HCT116 (cell line): ENCODE data around the gene TWSG1. TPM values are rescaled to one million over a fixed set of nuclear protein-coding genes. Genes with fewer than 3 reads are reported as not detected.

ENCODE experiments used
- ATAC-seq: fragments of 200-7000 bp; cut with Tn5 transposase; 2 replicates; pipeline ENCODE4 v1.9.1; 2020; ENCODE audit warnings: mild to moderate bottlenecking, moderate library complexity
- BruUV-seq: library from RNA; stranded (reverse); fragments of 400-500 nt; replicated peaks from 2 replicates; lab custom pipeline; 2021; lab: Mats Ljungman, UMichigan
- CTCF ChIA-PET: fragments of 300-600 bp; sonication (Branson Sonifier 250); formaldehyde crosslinking; loops from one replicate; lab custom pipeline; 2021; ENCODE audit warnings: antibody characterized with exemption; lab: Charles Lee
- POLR2A ChIA-PET: fragments of 300-600, 350-600 bp; sonication (Branson Sonifier 250); formaldehyde crosslinking; loops from one replicate; lab custom pipeline; 2021; ENCODE audit warnings: antibody characterized with exemption; lab: Charles Lee
- RAD21 ChIA-PET, 2 experiments: fragments of 300-600 bp; sonication (Branson Sonifier 250); formaldehyde crosslinking; loops; one replicate each; lab custom pipeline; 2023; ENCODE audit warnings: low total read pairs in 2 of 2; ENCODE audit not compliant: uncharacterized antibody in 2 of 2, unreplicated experiment in 2 of 2, low non-redundant PET in 1 of 2; lab: Charles Lee
- DNase-seq: peaks from one replicate; pipeline ENCODE4 v3.0.0-alpha.2; 2010; ENCODE audit warnings: low read depth, low spot score
- H2AFZ ChIP-seq: fragments of 200-600 bp; shearing (Covaris generic), sonication (generic); 2 replicates; pipeline ENCODE4 v1.6.1; 2017; ENCODE audit warnings: low read depth, mixed run types, mixed read lengths, antibody characterized with exemption, low read length; ENCODE audit not compliant: poor library complexity, severe bottlenecking
- H3K27ac ChIP-seq: 2 replicates; pipeline ENCODE4 v1.5.1; 2012; ENCODE audit warnings: low read depth, low read length
- H3K27me3 ChIP-seq: fragments of 200-600 bp; sonication (generic); 2 replicates; pipeline ENCODE4 v1.6.1; 2016; ENCODE audit warnings: mixed run types, low read length, mixed read lengths; ENCODE audit not compliant: insufficient read depth
- H3K36me3 ChIP-seq, 2 experiments: fragments of 200-500 bp in 1 of 2; fragments of 200-600 bp in 1 of 2; sonication (Bioruptor generic) in 1 of 2; sonication (generic) in 1 of 2; 2 replicates each; pipeline versions ENCODE4 v1.5.1 to v1.6.1; 2014 to 2016; ENCODE audit warnings: low read length in 2 of 2, inconsistent platforms in 1 of 2, mixed read lengths in 1 of 2, mixed run types in 1 of 2; ENCODE audit not compliant: insufficient read depth in 2 of 2, control insufficient read depth in 1 of 2
- H3K4me1 ChIP-seq, 2 experiments: fragments of 200-600 bp in 1 of 2; sonication (generic) in 1 of 2; 2 replicates each; pipeline versions ENCODE4 v1.5.1 to v1.6.1; 2012 to 2017; ENCODE audit warnings: low read length in 2 of 2, inconsistent platforms in 1 of 2, mild to moderate bottlenecking in 1 of 2, mixed read lengths in 1 of 2, mixed run types in 1 of 2, moderate library complexity in 1 of 2; ENCODE audit not compliant: insufficient read depth in 2 of 2, control insufficient read depth in 1 of 2
- H3K4me2 ChIP-seq: fragments of 200-600 bp; sonication (generic); 2 replicates; pipeline ENCODE4 v1.6.1; 2017; ENCODE audit warnings: mixed run types, low read length, mixed read lengths
- H3K4me3 ChIP-seq, 2 experiments: fragments of 200-600 bp in 1 of 2; sonication (generic) in 1 of 2; replicated peaks in 1 of 2; 2 replicates each; pipeline ENCODE4 v1.5.1; 2011 to 2016; ENCODE audit warnings: low read length in 2 of 2, control low read depth in 1 of 2, low read depth in 1 of 2, mild to moderate bottlenecking in 1 of 2, mixed read lengths in 1 of 2, mixed run types in 1 of 2
- H3K79me2 ChIP-seq: fragments of 200-600 bp; sonication (generic); 2 replicates; pipeline ENCODE4 v1.6.1; 2017; ENCODE audit warnings: mild to moderate bottlenecking, mixed run types, low read length, moderate library complexity, mixed read lengths; ENCODE audit not compliant: insufficient read depth
- H3K9ac ChIP-seq: fragments of 200-600 bp; sonication (generic); 2 replicates; pipeline ENCODE4 v1.6.1; 2016; ENCODE audit warnings: low read length, mixed read lengths
- H3K9me2 ChIP-seq: fragments of 200-600 bp; sonication (generic), shearing (Covaris generic); 2 replicates; pipeline ENCODE4 v1.6.1; 2017; ENCODE audit warnings: mixed run types, mild to moderate bottlenecking, moderate library complexity; ENCODE audit not compliant: insufficient read depth
- H3K9me3 ChIP-seq, 2 experiments: fragments of 200-500 bp in 1 of 2; fragments of 200-600 bp in 1 of 2; sonication (Bioruptor generic) in 1 of 2; sonication (generic) in 1 of 2; 2 replicates each; pipeline ENCODE4 v1.6.1; 2014 to 2017; ENCODE audit warnings: low read length in 2 of 2, mixed read lengths in 2 of 2, inconsistent platforms in 1 of 2, low read depth in 1 of 2, mild to moderate bottlenecking in 1 of 2, mixed run types in 1 of 2, moderate library complexity in 1 of 2; ENCODE audit not compliant: control insufficient read depth in 1 of 2, insufficient read depth in 1 of 2
- H4K20me1 ChIP-seq: fragments of 200-600 bp; sonication (generic), shearing (Covaris generic); 2 replicates; pipeline ENCODE4 v1.6.1; 2017; ENCODE audit warnings: mixed run types, mild to moderate bottlenecking, moderate library complexity; ENCODE audit not compliant: insufficient read depth
- CBX3 ChIP-seq: IDR thresholded peaks from 2 replicates; pipeline ENCODE4 v1.6.1; 2012; ENCODE audit warnings: low read depth
- EGR1 ChIP-seq: IDR thresholded peaks from 2 replicates; pipeline ENCODE4 v1.6.1; 2012; ENCODE audit warnings: low read depth
- ELF1 ChIP-seq: IDR thresholded peaks from 2 replicates; pipeline ENCODE4 v1.6.1; 2012; ENCODE audit warnings: low read depth, borderline replicate concordance
- EZH2 ChIP-seq: fragments of 200-600 bp; sonication (generic); IDR thresholded peaks from 2 replicates; pipeline ENCODE4 v1.6.1; 2017; ENCODE audit warnings: antibody characterized with exemption, mixed run types
- JUND ChIP-seq: IDR thresholded peaks from 2 replicates; pipeline ENCODE4 v1.6.1; 2012
- POLR2A ChIP-seq: IDR thresholded peaks from 2 replicates; pipeline ENCODE4 v1.7.0; 2011; ENCODE audit warnings: borderline replicate concordance; ENCODE audit not compliant: insufficient read depth, insufficient read length; ENCODE audit errors: extremely low read depth
- POLR2AphosphoS5 ChIP-seq: IDR thresholded peaks from 2 replicates; pipeline ENCODE4 v1.6.1; 2011; ENCODE audit warnings: mild to moderate bottlenecking, low read depth, low read length, moderate library complexity
- RAD21 ChIP-seq: IDR thresholded peaks from 2 replicates; pipeline ENCODE4 v1.6.1; 2012; ENCODE audit warnings: low read depth, mild to moderate bottlenecking
- SIN3A ChIP-seq: IDR thresholded peaks from 2 replicates; pipeline ENCODE4 v1.6.1; 2012; ENCODE audit warnings: low read depth
- SRF ChIP-seq: IDR thresholded peaks from 2 replicates; pipeline ENCODE4 v1.6.1; 2012; ENCODE audit warnings: low read depth
- TCF7L2 ChIP-seq: IDR thresholded peaks from 2 replicates; pipeline ENCODE4 v1.7.0; 2011; ENCODE audit warnings: borderline replicate concordance, inconsistent platforms; ENCODE audit not compliant: insufficient read depth, insufficient read length; ENCODE audit errors: extremely low read depth
- ZFX ChIP-seq: fragments of 450-650 bp; IDR thresholded peaks from 2 replicates; pipeline ENCODE4 v1.6.1; 2017
- ZNF274 ChIP-seq: fragments of 200-500 bp; sonication (Bioruptor generic); IDR thresholded peaks from 2 replicates; pipeline ENCODE4 v1.6.1; 2014; ENCODE audit warnings: mild to moderate bottlenecking, low read depth, low read length, inconsistent platforms
- intact Hi-C: fragments of 100-400 bp; cut with micrococcal nuclease; formaldehyde crosslinking; loops from 2 replicates; pipeline ENCODE4 v1.10.0; 2022
- total RNA-seq: library from RNA; stranded (reverse); gene quantifications from one replicate; pipeline ENCODE4 v1.2.1, GENCODE V29; 2021; ENCODE audit not compliant: unreplicated experiment
- TF ChIP-seq, protein P1 (sequence below): IDR thresholded peaks from 2 replicates; pipeline ENCODE4 v1.6.1; 2012
- TF ChIP-seq, protein P2 (sequence below): IDR thresholded peaks from 2 replicates; pipeline ENCODE4 v1.6.1; 2012
- TF ChIP-seq, protein P3 (sequence below), 3 experiments: fragments of 200-600 bp in 1 of 3; sonication (generic) in 1 of 3; IDR thresholded peaks in 2 of 3; conservative IDR thresholded peaks in 1 of 3; 2 replicates each; pipeline ENCODE4 v1.5.1; 2012 to 2017; ENCODE audit warnings: low read depth in 2 of 3, low read length in 2 of 3, antibody characterized with exemption in 1 of 3, borderline replicate concordance in 1 of 3, control low read depth in 1 of 3, mild to moderate bottlenecking in 1 of 3, mixed read lengths in 1 of 3, mixed run types in 1 of 3, moderate library complexity in 1 of 3; ENCODE audit not compliant: insufficient read depth in 1 of 3
- TF ChIP-seq, protein P4 (sequence below): IDR thresholded peaks from 2 replicates; pipeline ENCODE4 v1.6.1; 2012; ENCODE audit warnings: low read depth

TWSG1 gene
- total RNA-seq, 1 experiment from 2014 or later, result 35.7 TPM

- intact Hi-C loops, result no loop called here
- H3K36me3 ChIP-seq, result no peaks in the 10 kb centered on the region
Measured at GRCh38 chr18:9353596-9353995, 19.0 kb downstream of the TWSG1 start.

More at GRCh38 chr18:9353596-9353995, 19.0 kb downstream of the TWSG1 start:
- H3K9me2 ChIP-seq, result no peaks in the 10 kb centered on the region
- no peak for ATAC-seq
- no peak overlapping the region for H3K27ac ChIP-seq
- POLR2A ChIA-PET, result no interaction called here
- no peak overlapping the region for H3K4me2 ChIP-seq
- H4K20me1 ChIP-seq, result no peaks in the 10 kb centered on the region
- H3K9me3 ChIP-seq, result no peaks in the 10 kb centered on the region
- no peak overlapping the region for H3K9ac ChIP-seq
- H3K27me3 ChIP-seq, result no peaks in the 10 kb centered on the region
- no peak overlapping the region for H2AFZ ChIP-seq
- no peak overlapping the region for H3K4me3 ChIP-seq
- DNase-seq, result no peak
- CTCF ChIA-PET, result no interaction called here
- H3K4me1 ChIP-seq, result peaks cover 6 to 8% of the 10 kb centered on the region in 2 experiments
- RAD21 ChIA-PET, result no interaction called here
- no peaks in the 10 kb centered on the region; the same call in 1 of the 2 replicates for H3K79me2 ChIP-seq
- TF ChIP-seq, protein P1, sequence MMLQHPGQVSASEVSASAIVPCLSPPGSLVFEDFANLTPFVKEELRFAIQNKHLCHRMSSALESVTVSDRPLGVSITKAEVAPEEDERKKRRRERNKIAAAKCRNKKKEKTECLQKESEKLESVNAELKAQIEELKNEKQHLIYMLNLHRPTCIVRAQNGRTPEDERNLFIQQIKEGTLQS, result no peak
- TF ChIP-seq TCF7L2 (no peak), EGR1 (no peak), JUND (no peak), ELF1 (no peak), ZFX (no peak), CBX3 (no peak), ZNF274 (no peak), SRF (no peak), RAD21 (no peak), POLR2AphosphoS5 (no peak), SIN3A (no peak), EZH2 (no peak), POLR2A (no peak)
- TF ChIP-seq, protein P2, sequence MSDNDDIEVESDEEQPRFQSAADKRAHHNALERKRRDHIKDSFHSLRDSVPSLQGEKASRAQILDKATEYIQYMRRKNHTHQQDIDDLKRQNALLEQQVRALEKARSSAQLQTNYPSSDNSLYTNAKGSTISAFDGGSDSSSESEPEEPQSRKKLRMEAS, result no peak
- TF ChIP-seq, protein P3, sequence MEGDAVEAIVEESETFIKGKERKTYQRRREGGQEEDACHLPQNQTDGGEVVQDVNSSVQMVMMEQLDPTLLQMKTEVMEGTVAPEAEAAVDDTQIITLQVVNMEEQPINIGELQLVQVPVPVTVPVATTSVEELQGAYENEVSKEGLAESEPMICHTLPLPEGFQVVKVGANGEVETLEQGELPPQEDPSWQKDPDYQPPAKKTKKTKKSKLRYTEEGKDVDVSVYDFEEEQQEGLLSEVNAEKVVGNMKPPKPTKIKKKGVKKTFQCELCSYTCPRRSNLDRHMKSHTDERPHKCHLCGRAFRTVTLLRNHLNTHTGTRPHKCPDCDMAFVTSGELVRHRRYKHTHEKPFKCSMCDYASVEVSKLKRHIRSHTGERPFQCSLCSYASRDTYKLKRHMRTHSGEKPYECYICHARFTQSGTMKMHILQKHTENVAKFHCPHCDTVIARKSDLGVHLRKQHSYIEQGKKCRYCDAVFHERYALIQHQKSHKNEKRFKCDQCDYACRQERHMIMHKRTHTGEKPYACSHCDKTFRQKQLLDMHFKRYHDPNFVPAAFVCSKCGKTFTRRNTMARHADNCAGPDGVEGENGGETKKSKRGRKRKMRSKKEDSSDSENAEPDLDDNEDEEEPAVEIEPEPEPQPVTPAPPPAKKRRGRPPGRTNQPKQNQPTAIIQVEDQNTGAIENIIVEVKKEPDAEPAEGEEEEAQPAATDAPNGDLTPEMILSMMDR (IDR thresholded peaks at IDR 0.05 in 2 of 3, conservative IDR thresholded peaks at IDR 0.05 in 1 of 3; ENCODE audit: borderline replicate concordance in 1 of 3, insufficient read depth in 1 of 3, low read depth in 2 of 3, low read length in 2 of 3), result no peak
- TF ChIP-seq, protein P4, sequence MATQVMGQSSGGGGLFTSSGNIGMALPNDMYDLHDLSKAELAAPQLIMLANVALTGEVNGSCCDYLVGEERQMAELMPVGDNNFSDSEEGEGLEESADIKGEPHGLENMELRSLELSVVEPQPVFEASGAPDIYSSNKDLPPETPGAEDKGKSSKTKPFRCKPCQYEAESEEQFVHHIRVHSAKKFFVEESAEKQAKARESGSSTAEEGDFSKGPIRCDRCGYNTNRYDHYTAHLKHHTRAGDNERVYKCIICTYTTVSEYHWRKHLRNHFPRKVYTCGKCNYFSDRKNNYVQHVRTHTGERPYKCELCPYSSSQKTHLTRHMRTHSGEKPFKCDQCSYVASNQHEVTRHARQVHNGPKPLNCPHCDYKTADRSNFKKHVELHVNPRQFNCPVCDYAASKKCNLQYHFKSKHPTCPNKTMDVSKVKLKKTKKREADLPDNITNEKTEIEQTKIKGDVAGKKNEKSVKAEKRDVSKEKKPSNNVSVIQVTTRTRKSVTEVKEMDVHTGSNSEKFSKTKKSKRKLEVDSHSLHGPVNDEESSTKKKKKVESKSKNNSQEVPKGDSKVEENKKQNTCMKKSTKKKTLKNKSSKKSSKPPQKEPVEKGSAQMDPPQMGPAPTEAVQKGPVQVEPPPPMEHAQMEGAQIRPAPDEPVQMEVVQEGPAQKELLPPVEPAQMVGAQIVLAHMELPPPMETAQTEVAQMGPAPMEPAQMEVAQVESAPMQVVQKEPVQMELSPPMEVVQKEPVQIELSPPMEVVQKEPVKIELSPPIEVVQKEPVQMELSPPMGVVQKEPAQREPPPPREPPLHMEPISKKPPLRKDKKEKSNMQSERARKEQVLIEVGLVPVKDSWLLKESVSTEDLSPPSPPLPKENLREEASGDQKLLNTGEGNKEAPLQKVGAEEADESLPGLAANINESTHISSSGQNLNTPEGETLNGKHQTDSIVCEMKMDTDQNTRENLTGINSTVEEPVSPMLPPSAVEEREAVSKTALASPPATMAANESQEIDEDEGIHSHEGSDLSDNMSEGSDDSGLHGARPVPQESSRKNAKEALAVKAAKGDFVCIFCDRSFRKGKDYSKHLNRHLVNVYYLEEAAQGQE, result no peak
- no TSS peak for BruUV-seq
